22Rv1 (cell line): Measurements from ENCODE around the gene NUP50.

Experiments
- H3K27ac ChIP-seq: fragments of 450-650 bp; 2 replicates; pipeline ENCODE4 v1.5.1; 2017
- ZFX ChIP-seq: fragments of 450-650 bp; IDR thresholded peaks from 2 replicates; pipeline ENCODE4 v1.6.1; 2017; ENCODE audit warnings: antibody characterized with exemption, borderline replicate concordance
- TF ChIP-seq, protein P1 (sequence below): fragments of 450-650 bp; IDR thresholded peaks from 2 replicates; pipeline ENCODE4 v1.5.1; 2017; ENCODE audit warnings: mild to moderate bottlenecking

The NUP50 gene

DNA sequence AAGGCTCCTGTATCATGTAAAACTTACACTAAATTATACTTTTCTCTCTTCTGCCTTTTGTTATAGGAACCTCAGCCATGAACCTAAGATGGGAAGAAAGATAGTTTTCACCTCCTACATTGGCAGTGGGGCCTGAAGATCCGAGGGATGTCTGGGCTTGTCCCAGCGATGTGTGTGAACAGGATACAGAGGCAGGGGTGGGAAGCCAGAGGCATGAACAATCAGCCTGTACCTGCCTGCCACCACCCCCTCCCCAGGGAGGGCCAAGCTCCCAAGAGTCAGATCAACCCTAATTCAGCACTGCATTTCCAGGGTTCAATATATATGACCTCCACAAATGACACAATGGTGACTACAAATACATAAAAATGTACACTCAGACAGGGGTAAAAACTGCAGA lies 67.6 kb downstream of the NUP50 start:
- TF ChIP-seq ZFX: no peak
- TF ChIP-seq, protein P1, sequence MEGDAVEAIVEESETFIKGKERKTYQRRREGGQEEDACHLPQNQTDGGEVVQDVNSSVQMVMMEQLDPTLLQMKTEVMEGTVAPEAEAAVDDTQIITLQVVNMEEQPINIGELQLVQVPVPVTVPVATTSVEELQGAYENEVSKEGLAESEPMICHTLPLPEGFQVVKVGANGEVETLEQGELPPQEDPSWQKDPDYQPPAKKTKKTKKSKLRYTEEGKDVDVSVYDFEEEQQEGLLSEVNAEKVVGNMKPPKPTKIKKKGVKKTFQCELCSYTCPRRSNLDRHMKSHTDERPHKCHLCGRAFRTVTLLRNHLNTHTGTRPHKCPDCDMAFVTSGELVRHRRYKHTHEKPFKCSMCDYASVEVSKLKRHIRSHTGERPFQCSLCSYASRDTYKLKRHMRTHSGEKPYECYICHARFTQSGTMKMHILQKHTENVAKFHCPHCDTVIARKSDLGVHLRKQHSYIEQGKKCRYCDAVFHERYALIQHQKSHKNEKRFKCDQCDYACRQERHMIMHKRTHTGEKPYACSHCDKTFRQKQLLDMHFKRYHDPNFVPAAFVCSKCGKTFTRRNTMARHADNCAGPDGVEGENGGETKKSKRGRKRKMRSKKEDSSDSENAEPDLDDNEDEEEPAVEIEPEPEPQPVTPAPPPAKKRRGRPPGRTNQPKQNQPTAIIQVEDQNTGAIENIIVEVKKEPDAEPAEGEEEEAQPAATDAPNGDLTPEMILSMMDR: no peak
- no peak overlapping the region for H3K27ac ChIP-seq

DNA sequence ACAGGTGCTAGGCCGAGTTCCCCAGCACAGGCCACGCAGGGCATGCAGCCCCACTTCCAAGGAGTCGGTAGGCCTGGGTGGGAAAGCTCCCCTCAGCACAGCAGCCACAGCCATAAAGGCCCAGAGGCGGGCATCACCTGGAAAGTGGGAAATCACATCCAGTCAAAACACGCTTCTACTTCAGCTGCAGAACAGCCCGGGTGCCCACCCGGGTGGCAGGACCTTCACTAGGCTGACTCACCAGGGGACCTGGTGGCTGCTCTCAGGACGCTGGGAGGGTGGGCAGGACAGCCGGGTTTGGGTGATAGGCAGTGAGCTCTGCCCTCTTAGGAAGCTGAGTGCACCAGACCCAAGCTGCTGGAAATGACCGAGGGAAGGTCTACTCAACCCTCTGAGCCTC lies 69.7 kb downstream of the NUP50 start:
- TF ChIP-seq, protein P1: no peak
- TF ChIP-seq ZFX: no peak
- no peak overlapping the region for H3K27ac ChIP-seq

DNA sequence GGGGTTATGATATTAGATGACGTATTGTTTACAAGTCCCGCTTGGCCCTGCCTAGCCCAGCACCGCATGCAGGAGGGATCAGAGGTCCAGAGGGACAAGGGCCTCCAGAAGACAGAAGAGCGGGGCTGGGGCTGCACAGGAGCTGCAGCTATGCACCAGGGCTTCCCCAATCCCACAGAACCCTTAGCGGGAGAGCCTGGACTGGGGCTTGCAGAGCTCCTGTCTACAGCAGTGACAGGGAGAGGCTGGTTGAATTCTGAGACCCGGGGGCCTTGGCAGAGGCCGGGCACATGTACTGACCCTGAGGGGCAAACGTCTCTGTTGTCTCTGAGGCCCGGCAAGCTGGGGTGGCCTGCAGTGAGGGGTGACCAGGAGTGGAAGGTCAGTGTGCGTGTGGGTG lies 70.1 kb downstream of the NUP50 start:
- no peak overlapping the region for H3K27ac ChIP-seq
- TF ChIP-seq, protein P1: no peak
- no peak for TF ChIP-seq ZFX

DNA sequence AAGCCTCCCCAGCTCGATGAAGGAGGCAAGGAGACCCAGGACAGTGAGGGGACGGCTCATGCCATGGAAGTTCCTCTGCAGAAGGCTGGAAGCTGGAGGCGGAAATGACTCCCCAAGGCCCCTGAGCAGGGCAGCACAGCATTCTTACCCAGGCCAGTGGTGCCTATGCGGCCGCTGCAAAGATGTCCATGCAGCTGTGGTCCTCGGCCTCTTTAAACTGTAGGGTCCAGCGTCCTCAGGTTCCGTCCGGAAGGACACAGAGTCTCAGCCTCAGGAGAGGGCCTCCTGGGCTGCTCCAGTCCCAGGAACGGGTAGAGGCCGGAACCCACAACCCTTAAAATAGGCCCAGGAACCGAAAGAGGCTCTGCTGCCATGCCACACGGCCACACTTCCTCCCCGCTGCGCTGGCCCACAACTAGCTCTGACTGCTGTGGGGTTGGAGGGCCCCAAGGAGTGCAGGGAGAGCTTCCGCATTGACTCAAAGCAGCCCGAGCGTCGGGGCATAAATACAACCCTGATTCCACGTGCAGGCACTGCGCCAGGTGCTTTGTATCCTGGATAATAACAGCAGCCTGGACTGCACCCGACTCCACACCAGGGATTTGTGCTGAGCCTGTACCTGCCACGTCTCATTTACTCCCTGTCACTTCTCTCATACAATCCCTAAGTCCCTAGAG lies 71.5 kb downstream of the NUP50 start:
- TF ChIP-seq, protein P1: no peak
- TF ChIP-seq ZFX: no peak
- H3K27ac ChIP-seq: no peak overlapping the region

DNA sequence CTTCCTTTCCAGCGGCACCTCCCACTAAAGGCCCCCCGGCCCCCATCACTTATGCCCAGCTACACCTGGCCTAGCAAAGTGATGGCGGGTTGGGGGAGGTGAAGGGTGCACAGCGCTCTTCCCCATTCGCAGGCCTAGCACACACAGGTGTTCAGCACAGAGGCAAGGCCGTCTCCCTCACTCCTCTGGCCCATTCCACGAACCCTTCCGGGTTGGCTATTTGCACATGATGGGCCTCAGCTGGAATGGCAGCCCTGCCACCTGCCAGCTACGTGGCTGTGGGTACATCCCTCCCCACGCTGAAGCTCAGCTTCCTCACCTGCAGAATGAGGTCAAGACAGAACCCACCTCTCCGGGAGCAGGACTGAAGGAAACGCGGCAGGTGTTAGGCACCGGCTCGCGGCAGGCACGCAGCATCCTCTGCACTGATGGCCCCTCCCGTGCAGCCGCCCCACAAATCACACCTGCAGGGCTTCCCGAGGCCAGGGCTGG lies 72.2 kb downstream of the NUP50 start:
- TF ChIP-seq, protein P1: no peak
- TF ChIP-seq ZFX: no peak
- H3K27ac ChIP-seq: no peak overlapping the region

DNA sequence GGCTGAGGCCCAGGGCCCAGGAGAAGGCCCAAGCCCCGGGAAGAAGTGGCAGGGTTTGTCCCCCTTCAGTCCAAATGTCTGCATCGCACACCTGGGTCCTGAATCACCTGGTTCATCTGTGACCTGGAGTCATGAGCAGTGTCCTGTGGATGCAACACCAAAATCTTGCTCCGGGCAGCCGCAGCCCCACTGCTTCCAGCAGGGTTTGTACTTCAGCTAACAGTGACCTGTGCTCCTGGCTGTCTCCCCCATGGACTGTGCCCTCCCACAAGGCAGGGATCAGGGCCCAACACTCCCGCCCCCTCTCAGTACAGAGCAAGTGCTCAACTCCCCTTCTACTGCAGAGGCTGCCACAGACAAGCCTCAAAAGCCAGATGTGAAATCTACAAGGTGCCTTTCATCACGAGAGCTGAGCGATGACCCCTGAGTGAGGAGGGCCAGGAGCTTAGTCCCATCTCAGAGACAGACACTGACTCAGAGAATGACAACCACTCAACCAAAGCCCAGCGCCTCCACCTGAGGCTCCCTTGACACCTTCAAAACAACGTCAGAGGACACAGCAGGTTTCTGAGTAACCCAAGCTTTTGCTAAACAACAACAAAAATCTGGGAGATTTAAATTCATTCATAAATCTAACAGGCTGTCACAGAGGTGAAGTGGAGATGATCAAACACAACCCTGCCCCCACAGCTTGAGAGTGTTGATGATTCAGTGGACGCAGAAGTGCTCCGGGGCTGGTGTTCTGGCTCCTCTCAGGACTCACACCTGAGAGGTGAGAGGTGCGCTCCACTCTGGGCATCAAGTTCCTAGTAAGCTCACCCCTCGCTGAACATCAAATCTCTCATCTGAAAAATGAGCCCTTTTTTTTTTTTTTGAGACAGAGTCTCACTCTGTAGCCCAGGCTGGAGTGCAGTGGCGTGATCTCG lies 73.6 kb downstream of the NUP50 start:
- no peak overlapping the region for H3K27ac ChIP-seq
- TF ChIP-seq, protein P1: no peak
- no peak for TF ChIP-seq ZFX
